G401.6 (cell line): Measurements from ENCODE around the gene SDC3.

ENCODE experiments used
- FAIRE-seq: peaks from 2 replicates; lab custom pipeline; 2012; peaks lifted over from hg19 to GRCh38; lab: Jason Lieb, UNC

Gene SDC3

DNA sequence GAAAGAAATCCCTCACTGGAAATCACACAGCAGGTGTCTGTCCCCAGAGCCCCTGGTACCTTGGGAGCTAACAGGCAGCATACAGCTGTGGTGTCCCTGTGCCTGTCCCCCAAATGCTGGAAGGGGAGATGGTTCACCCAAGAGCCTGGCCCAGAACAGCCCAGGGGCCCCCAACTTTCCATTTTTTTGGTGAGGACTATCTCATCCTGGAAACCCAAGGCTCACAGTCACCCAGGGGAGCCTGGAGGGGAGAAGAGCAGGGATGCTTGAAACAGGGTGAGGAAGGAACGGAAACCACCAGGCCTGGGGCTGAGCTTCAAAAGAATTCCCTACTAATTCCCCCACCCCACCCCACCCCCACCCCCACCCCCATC is 3.6 kb downstream of the SDC3 start:
- no peak for FAIRE-seq

DNA sequence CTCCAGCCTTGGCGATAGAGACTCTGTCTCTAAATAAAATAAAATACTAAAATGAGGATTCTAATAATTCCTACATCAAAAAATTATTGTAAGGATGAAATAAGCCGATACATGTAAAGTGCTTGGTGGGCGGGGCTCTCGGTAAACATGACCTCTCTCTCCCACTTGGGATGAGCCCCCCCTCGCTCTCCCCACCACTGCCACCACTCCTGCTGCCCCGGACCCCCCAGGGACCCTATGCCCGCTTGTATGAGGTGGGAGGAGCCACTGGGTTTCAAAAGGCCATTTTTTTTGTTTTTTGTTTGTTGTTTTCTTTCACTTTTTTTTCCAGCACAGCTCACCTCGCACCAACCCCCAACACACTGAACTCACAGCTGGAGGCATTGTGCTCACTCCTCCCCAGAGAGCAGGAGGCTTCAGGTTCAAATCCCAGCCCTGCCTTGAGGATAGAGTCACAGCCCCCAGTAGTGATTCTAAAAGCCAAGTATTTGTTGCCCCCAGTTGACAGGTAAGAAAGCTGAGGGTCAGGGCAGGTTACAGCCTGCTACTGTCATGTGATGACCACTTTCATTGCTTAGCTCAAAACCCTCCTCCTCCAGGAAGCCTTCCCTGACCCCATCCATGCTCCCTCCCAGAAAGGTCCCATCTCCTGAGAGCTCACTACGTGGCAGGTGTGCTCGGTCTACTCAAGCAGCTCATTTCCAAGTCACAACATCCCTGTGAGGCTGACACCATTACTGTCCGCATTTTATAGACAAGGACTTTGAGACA is 4.2 kb downstream of the SDC3 start:
- FAIRE-seq, result no peak

DNA sequence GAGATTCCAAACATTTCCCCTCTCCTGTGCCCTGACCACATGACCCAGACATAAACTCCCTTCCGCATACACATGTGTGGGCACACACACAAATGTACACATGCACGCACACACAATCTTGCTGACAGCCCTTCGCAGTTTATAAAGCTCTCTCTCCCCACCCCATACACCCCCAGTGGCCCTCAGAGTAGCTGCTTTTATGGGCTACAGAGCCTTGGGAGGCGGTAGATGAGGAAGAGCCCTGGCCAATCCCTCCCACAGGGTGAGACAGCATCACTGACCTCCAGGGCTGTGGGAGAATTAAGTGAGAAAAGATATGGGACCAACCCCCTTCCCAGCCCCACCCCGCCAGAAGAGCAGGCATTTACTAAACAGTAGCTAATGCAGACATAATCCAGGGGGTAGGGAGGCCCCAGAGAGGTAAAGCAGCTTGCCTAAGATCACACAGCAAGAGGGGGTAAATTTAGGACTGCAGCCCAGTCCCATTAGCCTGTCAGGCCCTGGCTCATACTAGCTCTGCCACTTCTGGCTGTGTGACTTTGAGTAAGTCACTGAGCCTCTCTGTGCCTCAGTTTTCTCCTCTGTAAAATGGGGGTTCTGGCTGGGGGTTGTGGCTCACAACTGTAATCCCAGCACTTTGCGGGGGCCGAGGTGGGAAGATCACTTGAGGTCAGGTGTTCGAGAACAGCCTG is 5.1 kb downstream of the SDC3 start:
- no peak for FAIRE-seq

DNA sequence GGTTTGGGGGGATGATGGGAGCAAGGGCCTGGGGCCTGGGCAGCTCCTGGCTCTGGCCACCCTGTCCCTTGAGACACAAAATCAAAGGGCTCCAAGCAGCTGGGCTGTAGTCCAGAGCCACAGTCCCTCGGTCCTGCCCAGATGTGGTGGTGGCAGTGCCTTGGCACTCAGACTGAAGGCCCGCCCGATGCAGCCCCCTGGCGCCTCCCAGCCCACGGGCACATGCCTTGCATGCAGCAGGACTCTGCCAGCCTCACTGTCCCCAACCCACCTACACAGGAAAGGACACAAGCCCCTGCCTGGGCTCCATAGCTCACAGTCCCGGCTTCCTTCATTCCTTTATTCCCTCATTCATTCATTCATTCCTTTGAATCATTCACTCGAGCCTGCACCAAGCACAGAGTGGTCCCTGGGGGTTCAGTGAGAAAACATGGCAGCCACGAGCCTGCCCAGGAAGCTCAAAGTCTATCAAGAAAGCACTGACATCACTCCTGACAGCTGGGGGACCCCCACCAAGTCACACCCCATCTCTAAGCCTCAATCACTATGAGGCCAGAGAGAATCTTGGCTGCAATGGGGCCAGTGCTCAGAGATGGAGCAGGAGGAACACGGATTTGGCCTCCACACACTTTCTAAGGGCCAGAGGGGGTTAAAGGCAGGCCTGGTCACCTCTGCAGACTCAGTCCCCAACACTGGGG is 5.8 kb downstream of the SDC3 start:
- FAIRE-seq, result no peak

- FAIRE-seq, result no peak
Measured at GRCh38 chr1:30901798-30902581, 6.6 kb downstream of the SDC3 start.

- FAIRE-seq, result no peak
Measured at GRCh38 chr1:30900931-30901560, 7.5 kb downstream of the SDC3 start.

- FAIRE-seq, result no peak
Measured at GRCh38 chr1:30900486-30900885, 8.1 kb downstream of the SDC3 start.

DNA sequence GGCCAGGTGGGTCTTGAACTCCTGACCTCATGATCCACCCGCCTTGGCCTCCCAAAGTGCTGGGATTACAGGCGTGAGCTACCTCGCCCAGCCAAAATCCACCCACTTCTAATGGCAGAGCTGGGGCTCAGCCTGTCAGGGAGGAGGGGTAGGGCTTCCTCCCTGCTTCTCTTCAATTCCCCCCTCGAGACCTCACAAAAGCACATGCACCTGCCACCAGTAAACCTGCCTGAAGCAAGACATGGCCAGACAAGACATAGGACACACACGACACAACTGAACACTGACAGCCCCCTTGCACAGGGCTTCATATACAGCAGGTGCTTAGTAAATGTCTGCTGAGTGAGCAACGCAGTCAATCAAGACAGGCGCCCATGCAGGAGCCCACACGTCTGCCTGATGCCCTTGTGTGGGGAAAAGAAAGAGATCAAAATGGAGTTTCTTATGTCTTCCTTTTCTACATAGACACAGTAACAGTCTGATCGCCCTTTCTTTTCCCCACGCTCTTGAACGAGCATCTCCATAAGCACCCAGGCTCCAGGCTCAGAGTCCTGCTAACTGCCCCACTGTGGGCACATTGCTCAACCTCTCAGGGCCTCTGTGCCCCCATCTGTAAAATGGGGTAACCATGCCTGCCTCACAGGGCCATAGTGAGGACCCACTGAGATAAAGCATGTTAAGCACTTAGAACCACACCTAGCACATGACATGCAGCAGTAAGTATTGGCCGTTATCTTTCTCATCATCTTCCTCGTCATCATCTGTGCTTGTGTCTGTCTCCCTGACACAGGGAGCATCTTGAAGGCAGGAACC is 8.8 kb downstream of the SDC3 start:
- FAIRE-seq, result no peak

DNA sequence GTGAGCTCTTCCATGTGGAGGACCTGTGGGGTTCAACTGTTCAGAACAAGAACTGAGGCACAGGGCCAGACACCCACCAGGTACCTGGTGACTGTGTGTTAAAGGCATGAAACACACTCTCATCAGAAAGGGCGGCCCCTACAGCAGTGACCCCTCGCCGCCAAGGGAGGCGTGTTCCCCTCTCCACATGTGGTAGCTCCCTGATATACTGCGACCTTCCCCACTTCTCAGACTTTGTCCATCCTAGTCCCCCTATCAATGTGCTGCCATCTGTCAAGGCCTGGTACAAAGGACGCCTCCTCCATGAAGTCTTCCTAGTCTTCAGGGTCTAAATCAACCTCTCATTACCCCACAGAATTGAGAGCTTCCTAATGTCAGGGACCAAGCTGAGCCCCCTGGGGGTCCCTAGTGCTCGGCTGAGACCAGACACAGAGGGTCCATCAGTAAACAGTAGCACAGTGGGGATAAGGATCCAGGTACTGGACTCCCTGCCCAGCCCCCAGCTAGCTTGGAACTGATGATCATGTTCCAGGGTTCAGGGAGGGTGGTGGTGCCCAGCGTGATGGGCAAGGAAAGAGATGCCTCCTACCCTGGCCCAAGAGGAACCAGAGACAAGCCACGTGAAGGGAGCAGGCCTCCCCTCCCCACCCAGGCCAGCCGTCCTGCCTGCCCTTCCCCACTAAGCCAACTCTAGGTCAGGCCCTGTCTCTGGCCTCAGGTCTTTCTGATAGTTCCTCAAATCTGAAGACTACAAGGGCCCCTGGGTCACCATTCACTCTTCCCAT is 10.3 kb downstream of the SDC3 start:
- FAIRE-seq, result no peak

GRCh38 chr1:30896905-30897304 is 11.7 kb downstream of the SDC3 start:
- FAIRE-seq, result no peak

- FAIRE-seq, result no peak
Measured at GRCh38 chr1:30895944-30896660, 12.5 kb downstream of the SDC3 start.

GRCh38 chr1:30895382-30895943 is 13.1 kb downstream of the SDC3 start:
- FAIRE-seq, result no peak

GRCh38 chr1:30894508-30894973 is 14.0 kb downstream of the SDC3 start:
- FAIRE-seq, result no peak

DNA sequence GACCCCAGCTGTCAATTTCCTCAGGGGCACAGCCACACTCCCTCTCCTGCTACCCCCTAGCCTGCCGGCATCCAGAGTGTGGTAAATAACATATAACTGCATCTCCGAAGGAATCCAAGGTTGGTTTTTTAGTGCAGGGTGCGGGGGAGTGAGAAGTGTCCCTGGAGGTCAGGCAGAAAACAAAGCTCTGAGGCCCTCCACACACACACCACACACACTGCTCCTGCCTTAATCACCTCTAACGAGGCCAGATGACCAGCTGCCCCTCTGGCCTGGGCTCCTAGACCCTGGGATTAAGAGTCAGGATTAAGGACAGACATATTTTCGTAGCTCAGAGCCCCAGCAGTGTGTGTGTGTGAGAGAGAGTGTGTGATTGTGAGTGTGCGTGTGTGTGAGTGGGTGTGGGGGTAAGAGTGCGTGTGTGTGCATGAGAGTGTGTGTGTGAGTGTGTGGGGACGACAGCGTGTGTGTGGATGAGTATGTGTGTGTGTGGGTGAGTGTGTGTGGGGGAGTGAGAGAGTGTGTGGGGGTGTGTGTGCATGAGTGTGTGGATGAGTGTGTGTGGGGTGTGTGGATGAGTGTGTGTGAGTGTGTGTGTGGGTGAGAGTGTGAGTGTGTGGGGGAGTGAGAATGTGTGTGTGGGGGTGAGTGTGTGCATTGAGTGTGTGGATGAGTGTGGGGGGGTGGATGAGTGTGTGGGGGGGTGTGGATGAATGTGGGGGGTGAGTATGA is 14.6 kb downstream of the SDC3 start:
- no peak for FAIRE-seq

- FAIRE-seq, result no peak
Measured at GRCh38 chr1:30892671-30893073, 15.9 kb downstream of the SDC3 start.

DNA sequence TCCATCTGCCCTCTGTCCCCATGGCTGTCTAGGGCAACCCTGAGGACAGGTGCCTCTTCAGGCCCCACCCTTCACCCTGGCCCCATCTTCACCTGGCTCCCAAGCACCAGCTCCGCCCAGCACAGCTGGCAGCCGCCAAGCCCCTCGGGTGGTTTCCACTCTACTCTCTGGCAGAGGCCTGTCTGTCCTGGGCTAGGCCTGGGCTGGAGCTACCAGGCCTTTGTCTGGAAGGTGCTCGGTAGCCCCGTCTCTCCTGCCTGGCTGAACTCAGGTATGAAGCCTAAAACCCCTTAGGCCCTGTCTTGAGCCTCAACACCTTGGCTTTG is 17.4 kb downstream of the SDC3 start:
- FAIRE-seq, result no peak

GRCh38 chr1:30890502-30891226 is 17.9 kb downstream of the SDC3 start:
- FAIRE-seq, result no peak

DNA sequence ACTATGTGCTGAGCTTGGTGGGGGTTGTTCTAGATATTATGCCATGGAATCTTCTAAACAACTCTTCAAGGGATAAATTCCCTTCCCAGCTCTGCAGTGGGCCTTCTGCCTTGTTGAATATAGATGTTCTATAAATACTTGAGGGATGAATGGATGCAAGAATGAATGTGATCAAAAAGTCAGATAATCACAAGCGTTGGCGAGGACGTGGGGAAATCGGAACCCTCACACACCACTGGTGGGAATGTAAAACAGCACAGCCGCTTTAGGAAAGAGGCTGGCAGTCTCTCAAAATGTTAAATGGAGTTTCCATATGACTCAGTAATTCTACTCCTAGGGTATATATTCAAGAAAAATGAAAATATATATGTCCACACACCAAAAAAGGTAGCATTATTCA is 19.0 kb downstream of the SDC3 start:
- FAIRE-seq, result no peak
